Measurements from ENCODE around the gene GLIPR1.
"Not testable (repeated sequence)": the region's sequence is repeated elsewhere in the genome, so short reads cannot be mapped to it uniquely, and the experiment has no call there.

Gene GLIPR1

GRCh38 chr12:75487308-75487707 lies 6.8 kb downstream of the GLIPR1 start:
- Mint-ChIP-seq H3K9me3 (no peaks in the 10 kb centered on the region), H3K36me3 (peaks cover 72% of the 10 kb centered on the region), H3K4me1 (peaks cover 49% of the 10 kb centered on the region), H3K4me3 (no peak overlapping the region), H3K27ac (no peak overlapping the region)
- ATAC-seq (no peak), DNase-seq (ENCODE audit: low spot score in 2 of 2) (no peak)

DNA sequence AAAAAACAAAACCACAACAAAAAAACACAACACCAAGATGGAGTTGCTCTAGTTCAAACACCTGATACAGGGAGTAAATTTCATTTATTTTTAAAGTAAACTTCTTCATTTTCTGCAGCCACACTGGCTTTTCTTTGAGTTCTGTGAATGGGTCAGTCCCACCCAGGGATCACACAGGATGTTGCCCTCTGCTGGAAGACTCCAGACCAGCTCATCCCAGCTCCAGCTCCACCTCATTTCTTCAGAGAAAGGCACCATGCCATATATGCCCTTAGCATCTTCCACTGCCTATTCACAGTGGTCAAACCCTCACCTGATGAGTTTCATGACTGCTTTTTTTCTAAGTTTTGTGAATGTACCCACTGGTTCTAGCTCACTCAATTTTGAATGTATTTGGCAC lies 8.0 kb downstream of the GLIPR1 start:
- no peak for ATAC-seq
- Mint-ChIP-seq H3K27ac (no peak overlapping the region), H3K4me3 (no peak overlapping the region), H3K4me1 (peaks cover 45% of the 10 kb centered on the region), H3K36me3 (peaks cover 67% of the 10 kb centered on the region), H3K9me3 (no peaks in the 10 kb centered on the region)
- no peak for DNase-seq (ENCODE audit: low spot score in 2 of 2)

DNA sequence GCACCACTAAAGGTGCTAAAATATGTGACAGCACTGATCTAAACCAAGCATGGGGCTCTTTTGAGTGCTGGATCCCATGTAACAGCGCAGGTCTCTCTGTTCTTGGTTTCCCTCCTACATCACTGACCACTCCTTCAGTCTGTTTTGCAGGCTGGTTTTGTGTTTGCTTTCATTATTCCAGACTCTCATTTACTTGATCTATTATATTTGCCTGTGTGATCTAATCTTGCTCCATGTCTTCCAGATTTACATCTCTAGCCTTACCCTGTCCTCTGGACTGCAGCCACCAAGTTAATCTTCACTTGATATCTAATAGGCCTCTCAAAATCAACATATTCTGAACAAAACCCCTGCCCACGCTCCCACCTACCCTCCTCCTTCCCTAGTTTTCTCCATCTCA lies 8.6 kb downstream of the GLIPR1 start:
- ATAC-seq (peak; percentile 17), DNase-seq (ENCODE audit: low spot score in 2 of 2) (no peak)
- peak overlapping the region; percentile 25 for H3K4me3 Mint-ChIP-seq
- peaks cover 68% of the 10 kb centered on the region for H3K36me3 Mint-ChIP-seq
- peak overlapping the region; percentile 79 for H3K27ac Mint-ChIP-seq
- H3K4me1 Mint-ChIP-seq: peaks cover 45% of the 10 kb centered on the region
- no peaks in the 10 kb centered on the region for H3K9me3 Mint-ChIP-seq

GRCh38 chr12:75489613-75490210 lies 9.2 kb downstream of the GLIPR1 start:
- DNase-seq (ENCODE audit: low spot score in 2 of 2) (no peak), ATAC-seq (peak; percentile 99)
- peaks cover 68% of the 10 kb centered on the region for H3K36me3 Mint-ChIP-seq
- peak overlapping the region; percentile 79 for H3K27ac Mint-ChIP-seq
- H3K9me3 Mint-ChIP-seq: no peaks in the 10 kb centered on the region
- peaks cover 41% of the 10 kb centered on the region for H3K4me1 Mint-ChIP-seq
- H3K4me3 Mint-ChIP-seq: peak overlapping the region; percentile 25

- H3K4me3 Mint-ChIP-seq: no peak overlapping the region
- DNase-seq (ENCODE audit: low spot score in 2 of 2): no peak
- H3K36me3 Mint-ChIP-seq: peaks cover 63% of the 10 kb centered on the region
- H3K4me1 Mint-ChIP-seq: peaks cover 36% of the 10 kb centered on the region
- no peak overlapping the region for H3K27ac Mint-ChIP-seq
- H3K9me3 Mint-ChIP-seq: no peaks in the 10 kb centered on the region
- ATAC-seq: no peak
These were observed 10.6 kb downstream of the GLIPR1 start for GRCh38 chr12:75491169-75491568.

DNA sequence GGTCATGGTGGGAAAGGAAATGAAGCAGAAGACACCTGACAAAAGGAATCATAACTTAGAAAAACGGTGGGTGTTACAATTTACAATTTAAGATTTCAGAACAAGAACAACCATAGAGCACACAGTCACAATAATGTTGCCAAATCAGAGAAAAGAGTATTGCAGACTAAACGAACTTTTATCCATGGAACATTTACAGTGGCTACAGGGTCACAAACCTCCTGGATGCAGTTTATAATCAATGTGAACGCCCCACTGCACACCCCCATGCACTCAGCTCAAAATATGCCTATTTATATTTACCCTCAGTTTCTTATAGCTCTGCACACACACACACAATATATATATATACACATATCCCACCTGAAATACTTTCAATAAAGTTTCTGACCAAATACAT lies 22.9 kb downstream of the GLIPR1 start:
- no peaks in the 10 kb centered on the region for H3K36me3 Mint-ChIP-seq
- ATAC-seq (no peak), DNase-seq (ENCODE audit: low spot score in 2 of 2) (no peak)
- no peaks in the 10 kb centered on the region for H3K9me3 Mint-ChIP-seq
- peaks cover 7% of the 10 kb centered on the region for H3K4me1 Mint-ChIP-seq
- H3K27ac Mint-ChIP-seq: no peak overlapping the region
- no peak overlapping the region for H3K4me3 Mint-ChIP-seq

DNA sequence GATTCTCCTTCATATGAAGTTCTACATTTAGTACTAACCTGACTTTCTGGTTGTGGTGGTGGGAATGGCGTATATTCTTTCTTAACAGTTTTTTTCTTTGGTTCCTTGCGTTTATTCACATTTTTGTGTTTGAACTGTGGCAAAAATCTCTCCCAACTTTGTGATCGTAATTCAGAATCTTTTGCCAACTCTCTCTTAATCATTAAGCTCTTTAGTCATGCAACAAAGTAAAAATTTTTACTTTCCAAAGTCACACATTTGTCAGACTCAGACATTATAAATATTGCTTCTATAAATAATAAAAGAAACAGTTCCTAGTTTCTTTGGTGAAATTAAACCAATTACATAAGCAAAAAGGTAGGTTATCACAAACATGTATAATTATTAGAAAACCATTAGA lies 23.3 kb downstream of the GLIPR1 start:
- Mint-ChIP-seq H3K27ac (no peak overlapping the region), H3K4me3 (no peak overlapping the region), H3K9me3 (no peaks in the 10 kb centered on the region), H3K4me1 (peaks cover 7% of the 10 kb centered on the region), H3K36me3 (no peaks in the 10 kb centered on the region)
- ATAC-seq (no peak), DNase-seq (ENCODE audit: low spot score in 2 of 2) (no peak)

DNA sequence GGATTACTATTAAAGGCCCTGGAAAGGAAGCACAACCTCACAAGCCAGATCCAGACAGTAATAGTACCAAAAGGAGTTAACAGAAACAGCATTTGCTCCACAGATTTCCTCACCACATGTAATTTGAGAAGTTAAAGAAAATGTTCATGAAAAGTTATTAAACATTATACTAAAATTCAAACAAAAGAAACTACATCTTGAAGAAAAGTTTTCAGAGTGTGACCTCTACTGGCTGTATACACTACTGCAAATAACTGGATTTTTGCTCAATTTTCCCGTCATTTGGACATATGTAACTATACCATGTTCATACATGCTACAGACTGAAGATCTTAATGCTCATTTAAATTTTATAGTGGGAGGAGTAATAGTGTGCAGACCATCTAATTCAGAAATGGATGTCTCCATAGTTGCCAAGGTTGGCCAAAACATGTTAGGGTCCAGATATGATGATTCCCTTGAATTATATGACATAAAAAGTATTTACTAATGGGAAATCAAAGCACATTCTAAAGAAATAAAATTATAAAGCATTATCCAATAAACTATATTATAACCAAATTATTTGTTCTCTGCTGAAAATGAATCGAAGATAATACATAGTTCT lies 25.3 kb downstream of the GLIPR1 start:
- Mint-ChIP-seq H3K4me3 (no peak overlapping the region), H3K36me3 (no peaks in the 10 kb centered on the region), H3K4me1 (peaks cover 20% of the 10 kb centered on the region), H3K27ac (peak overlapping the region; percentile 23), H3K9me3 (no peaks in the 10 kb centered on the region)
- no peak for DNase-seq (ENCODE audit: low spot score in 2 of 2)
- ATAC-seq: no peak

GRCh38 chr12:75507086-75507485 lies 26.5 kb downstream of the GLIPR1 start:
- peaks cover 24% of the 10 kb centered on the region for H3K4me1 Mint-ChIP-seq
- no peak for DNase-seq (ENCODE audit: low spot score in 2 of 2)
- no peak for ATAC-seq
- H3K36me3 Mint-ChIP-seq: peaks cover 7% of the 10 kb centered on the region
- no peaks in the 10 kb centered on the region for H3K9me3 Mint-ChIP-seq
- no peak overlapping the region for H3K27ac Mint-ChIP-seq
- H3K4me3 Mint-ChIP-seq: no peak overlapping the region

DNA sequence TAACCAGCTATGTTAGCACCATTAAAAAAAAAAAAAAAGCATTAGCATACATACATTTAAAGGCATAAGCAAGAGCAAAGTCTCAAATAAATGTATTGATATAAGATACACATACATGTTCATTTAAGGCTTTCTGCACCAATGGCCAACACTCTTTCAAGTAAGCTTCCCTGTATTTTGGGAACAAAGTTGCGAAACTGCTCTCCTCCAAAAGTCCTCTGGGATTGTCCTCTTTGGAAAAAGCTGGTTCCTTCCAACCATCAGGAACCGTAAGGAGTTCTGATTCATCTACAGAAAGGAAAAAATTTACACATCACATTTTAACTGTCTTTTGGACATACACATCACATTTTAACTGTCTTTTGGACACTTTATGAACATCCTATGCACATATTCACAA lies 27.6 kb downstream of the GLIPR1 start:
- H3K27ac Mint-ChIP-seq: no peak overlapping the region
- H3K4me1 Mint-ChIP-seq: peaks cover 24% of the 10 kb centered on the region
- DNase-seq (ENCODE audit: low spot score in 2 of 2) (no peak), ATAC-seq (no peak)
- H3K36me3 Mint-ChIP-seq: peaks cover 7% of the 10 kb centered on the region
- H3K4me3 Mint-ChIP-seq: no peak overlapping the region
- no peaks in the 10 kb centered on the region for H3K9me3 Mint-ChIP-seq

GRCh38 chr12:75509621-75510020 lies 29.1 kb downstream of the GLIPR1 start:
- Mint-ChIP-seq H3K4me3 (peak overlapping the region; percentile 99), H3K36me3 (peaks cover 7% of the 10 kb centered on the region), H3K9me3 (no peaks in the 10 kb centered on the region), H3K27ac (peak overlapping the region; percentile 99), H3K4me1 (peaks cover 24% of the 10 kb centered on the region)
- DNase-seq (ENCODE audit: low spot score in 2 of 2) (no peak), ATAC-seq (no peak)

- peaks cover 24% of the 10 kb centered on the region for H3K4me1 Mint-ChIP-seq
- DNase-seq (ENCODE audit: low spot score in 2 of 2) (peak; percentile 66 to 93), ATAC-seq (peak; percentile 98)
- peak within 1 kb of the TSS; percentile 99 for H3K4me3 Mint-ChIP-seq
- peaks cover 7% of the 10 kb centered on the region for H3K36me3 Mint-ChIP-seq
- no peaks in the 10 kb centered on the region for H3K9me3 Mint-ChIP-seq
- H3K27ac Mint-ChIP-seq: peak within 1 kb of the TSS; percentile 99
These were observed 30.8 kb downstream of the GLIPR1 start, which contains the start of gene KRR1 for GRCh38 chr12:75511116-75512048. TSS of gene KRR1 (minus strand) at chr12:75511609. CDS start at chr12:75511597, 12 bp downstream.

DNA sequence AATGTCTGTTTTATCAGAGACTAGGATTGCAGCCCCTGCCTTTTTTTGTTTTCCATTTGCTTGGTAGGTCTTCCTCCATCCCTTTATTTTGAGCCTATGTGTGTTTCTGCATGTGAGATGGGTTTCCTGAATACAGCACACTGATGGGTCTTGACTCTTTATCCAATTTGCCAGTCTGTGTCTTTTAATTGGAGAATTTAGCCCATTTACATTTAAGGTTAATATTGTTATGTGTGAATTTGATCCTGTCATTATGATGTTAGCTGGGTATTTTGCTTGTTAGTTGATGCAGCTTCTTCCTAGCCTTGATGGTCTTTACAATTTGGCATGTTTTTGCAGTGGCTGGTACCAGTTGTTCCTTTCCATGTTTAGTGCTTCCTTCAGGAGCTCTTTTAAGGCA lies 40.7 kb downstream of the GLIPR1 start:
- H3K4me1 Mint-ChIP-seq; H3K4me3 Mint-ChIP-seq; ATAC-seq; H3K36me3 Mint-ChIP-seq; DNase-seq (ENCODE audit: low spot score in 2 of 2); H3K27ac Mint-ChIP-seq; H3K9me3 Mint-ChIP-seq: not testable (repeated sequence)

DNA sequence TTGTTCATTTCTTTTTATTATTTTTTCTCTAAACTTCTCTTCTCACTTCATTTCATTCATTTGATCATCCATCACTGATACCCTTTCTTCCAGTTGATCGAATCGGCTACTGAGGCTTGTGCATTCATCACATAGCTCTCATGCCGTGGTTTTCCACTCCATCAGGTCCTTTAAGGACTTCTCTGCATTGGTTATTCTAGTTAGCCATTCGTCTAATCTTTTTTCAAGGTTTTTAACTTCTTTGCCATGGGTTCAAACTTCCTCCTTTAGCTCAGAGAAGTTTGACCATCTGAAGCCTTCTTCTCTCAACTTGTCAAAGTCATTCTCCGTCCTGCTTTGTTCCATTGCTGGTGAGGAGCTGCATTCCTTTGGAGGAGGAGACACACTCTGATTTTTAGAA lies 41.6 kb downstream of the GLIPR1 start:
- not testable (repeated sequence) for H3K4me1 Mint-ChIP-seq; H3K9me3 Mint-ChIP-seq; H3K27ac Mint-ChIP-seq; DNase-seq (ENCODE audit: low spot score in 2 of 2); H3K36me3 Mint-ChIP-seq; ATAC-seq; H3K4me3 Mint-ChIP-seq

- Mint-ChIP-seq H3K9me3 (peaks cover 3% of the 10 kb centered on the region), H3K36me3 (no peaks in the 10 kb centered on the region), H3K4me3 (no peak overlapping the region), H3K27ac (no peak overlapping the region), H3K4me1 (peaks cover 10% of the 10 kb centered on the region)
- DNase-seq (ENCODE audit: low spot score in 2 of 2): no peak
- no peak for ATAC-seq
These were observed 44.7 kb downstream of the GLIPR1 start for GRCh38 chr12:75525263-75525662.
